OCI-LY3 (cell line): ENCODE data around the gene XXYLT1.

Experiments
- H2AFZ ChIP-seq: fragments of 200-600, 300-600 bp; shearing (Covaris generic); 2 replicates; pipeline ENCODE4 v1.6.0; 2014; ENCODE audit warnings: antibody characterized with exemption, low read depth, low read length
- H3K27ac ChIP-seq: fragments of 200-600, 300-600 bp; sonication (generic); 2 replicates; pipeline ENCODE4 v1.5.1; 2014; ENCODE audit warnings: mild to moderate bottlenecking, low read length, moderate library complexity, mixed read lengths
- H3K27me3 ChIP-seq: fragments of 200-600, 300-600 bp; sonication (generic); 2 replicates; pipeline ENCODE4 v1.6.1; 2014; ENCODE audit warnings: low read depth, low read length, mixed read lengths
- H3K36me3 ChIP-seq: fragments of 200-600, 300-600 bp; sonication (generic); replicated peaks from 2 replicates; pipeline ENCODE3; 2014; ENCODE audit warnings: low read depth, low read length, mixed read lengths
- H3K4me1 ChIP-seq: fragments of 300-600, 200-600 bp; sonication (generic); 2 replicates; pipeline ENCODE4 v1.6.1; 2014; ENCODE audit warnings: low read length, mixed read lengths
- H3K4me2 ChIP-seq: fragments of 200-600, 300-600 bp; sonication (generic); 2 replicates; pipeline ENCODE4 v1.6.1; 2014; ENCODE audit warnings: low read length, mixed read lengths
- H3K4me3 ChIP-seq: fragments of 300-600, 200-600 bp; sonication (generic); 2 replicates; pipeline ENCODE4 v1.5.1; 2014; ENCODE audit warnings: antibody characterized with exemption, mild to moderate bottlenecking, low read length, moderate library complexity
- H3K79me2 ChIP-seq: fragments of 300-600, 200-600 bp; shearing (Covaris generic); 2 replicates; pipeline ENCODE4 v1.6.1; 2014; ENCODE audit warnings: mild to moderate bottlenecking, low read length, mixed read lengths
- H3K9ac ChIP-seq: fragments of 300-600, 200-600 bp; shearing (Covaris generic); 2 replicates; pipeline ENCODE4 v1.6.0; 2014; ENCODE audit warnings: mild to moderate bottlenecking, low read length, moderate library complexity
- H3K9me3 ChIP-seq: fragments of 200-600, 300-600 bp; shearing (Covaris generic); 2 replicates; pipeline ENCODE4 v1.6.1; 2014; ENCODE audit warnings: low read length, mixed read lengths; ENCODE audit not compliant: insufficient read depth
- H4K20me1 ChIP-seq: fragments of 200-600, 300-600 bp; sonication (generic); 2 replicates; pipeline ENCODE4 v1.6.1; 2016; ENCODE audit warnings: low read length, mixed read lengths; ENCODE audit not compliant: insufficient read depth
- CTCF ChIP-seq: fragments of 200-600, 300-600 bp; sonication (generic); IDR thresholded peaks from 2 replicates; pipeline ENCODE4 v1.5.1; 2014; ENCODE audit warnings: antibody characterized with exemption, low read length, low read depth
- EZH2phosphoT487 ChIP-seq: fragments of 200-600 bp; shearing (Covaris generic); IDR thresholded peaks from 2 replicates; pipeline ENCODE4 v1.6.1; 2018; ENCODE audit warnings: antibody characterized with exemption, mixed run types, low read depth

XXYLT1 gene

DNA sequence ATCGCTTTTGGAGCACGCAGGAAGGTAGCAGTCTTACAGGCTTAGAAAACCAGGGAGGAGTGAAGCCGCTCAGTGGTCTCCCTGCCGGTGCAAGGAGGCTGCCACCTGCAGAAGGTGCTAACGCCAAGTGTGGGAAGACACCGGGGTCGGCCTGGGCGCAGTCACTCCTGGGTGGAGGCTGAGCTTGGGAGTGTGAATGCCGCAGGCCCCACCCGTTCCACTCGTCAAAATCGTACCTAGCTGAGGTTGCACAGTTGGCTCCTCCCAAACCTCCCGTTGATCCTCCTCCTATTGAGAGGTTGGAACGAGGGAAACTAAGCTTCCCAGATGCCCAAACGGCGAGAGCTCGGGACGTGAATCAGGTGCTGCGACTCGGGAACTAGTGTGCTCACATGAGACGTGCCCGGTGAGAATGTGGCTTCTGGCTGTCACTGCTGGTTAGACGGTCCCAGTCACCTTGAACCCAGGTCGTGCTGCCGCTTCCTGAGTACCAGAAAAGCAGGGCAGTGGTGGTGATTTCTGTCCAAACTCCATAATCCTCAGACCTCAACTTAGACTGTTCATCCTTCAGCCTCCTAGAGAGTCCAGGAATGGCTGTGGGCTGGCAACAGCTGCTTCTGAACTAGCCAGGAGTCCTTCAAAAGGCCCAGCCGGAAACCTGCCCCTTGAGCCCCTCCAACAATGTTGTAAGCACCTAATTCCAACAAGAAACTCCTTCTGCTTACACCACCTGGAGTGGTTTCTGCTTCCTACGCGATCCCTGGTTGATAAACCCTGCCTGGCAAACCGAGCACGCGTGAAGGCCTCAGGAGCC, 156.0 kb downstream of the XXYLT1 start:
- H3K79me2 ChIP-seq, result no peaks in the 10 kb centered on the region
- H3K4me3 ChIP-seq, result no peak overlapping the region
- TF ChIP-seq EZH2phosphoT487 (no peak), CTCF (no peak)
- no peak overlapping the region for H2AFZ ChIP-seq
- no peaks in the 10 kb centered on the region for H3K36me3 ChIP-seq
- no peak overlapping the region for H3K27ac ChIP-seq
- no peaks in the 10 kb centered on the region for H3K27me3 ChIP-seq
- H4K20me1 ChIP-seq, result no peaks in the 10 kb centered on the region
- H3K4me2 ChIP-seq, result no peak overlapping the region
- peaks cover 11% of the 10 kb centered on the region; the same call in 1 of the 2 replicates for H3K4me1 ChIP-seq
- no peaks in the 10 kb centered on the region for H3K9me3 ChIP-seq
- no peak overlapping the region for H3K9ac ChIP-seq

DNA sequence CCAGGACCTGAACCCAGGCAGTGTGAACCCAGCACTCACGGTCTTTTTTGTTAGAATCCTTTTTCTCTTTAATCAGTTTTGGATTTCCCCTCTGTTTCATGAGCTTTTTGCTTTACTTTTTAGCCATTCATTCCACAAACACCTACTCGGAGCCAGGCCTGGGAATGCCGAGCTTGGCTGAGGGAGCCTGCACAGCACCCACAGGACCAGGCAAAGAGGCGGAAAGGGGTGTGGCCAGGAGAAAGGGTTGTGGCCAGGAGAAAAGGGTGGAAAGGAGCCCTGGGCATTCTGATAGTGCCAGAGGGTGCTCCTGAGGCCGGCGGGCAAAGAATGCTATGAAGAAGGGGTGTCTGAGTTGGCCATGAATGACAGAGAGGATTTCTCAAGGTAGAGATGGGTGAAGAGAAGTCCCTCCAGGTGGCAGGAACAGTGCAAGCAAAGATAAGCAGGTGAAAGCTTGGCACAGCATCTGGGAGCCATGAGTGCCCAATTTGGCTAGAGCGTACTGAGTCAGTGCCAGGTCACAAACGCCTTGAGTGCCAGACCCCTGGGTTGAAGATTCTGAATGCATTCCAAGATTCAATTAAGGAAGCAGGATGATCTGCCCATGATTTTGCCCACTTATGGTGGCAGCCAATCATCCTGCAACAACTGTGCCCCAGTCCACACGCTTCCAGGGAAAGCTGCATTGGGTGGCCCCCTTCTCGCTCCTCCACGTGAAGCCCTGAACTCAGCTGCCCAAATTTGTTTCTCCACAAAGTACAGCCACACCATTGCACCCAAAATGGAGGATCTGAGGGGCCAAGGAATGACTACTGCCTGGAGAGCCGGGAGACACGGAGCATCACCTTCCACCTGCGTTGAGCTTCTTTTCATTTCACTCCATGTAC, 157.2 kb downstream of the XXYLT1 start:
- no peak overlapping the region for H3K9ac ChIP-seq
- H3K36me3 ChIP-seq, result no peaks in the 10 kb centered on the region
- no peak overlapping the region for H3K4me3 ChIP-seq
- H3K4me2 ChIP-seq, result no peak overlapping the region
- H3K9me3 ChIP-seq, result no peaks in the 10 kb centered on the region
- no peaks in the 10 kb centered on the region for H4K20me1 ChIP-seq
- H3K27me3 ChIP-seq, result no peaks in the 10 kb centered on the region
- no peak overlapping the region for H3K27ac ChIP-seq
- H2AFZ ChIP-seq, result no peak overlapping the region
- peaks cover 11% of the 10 kb centered on the region; the same call in 1 of the 2 replicates for H3K4me1 ChIP-seq
- TF ChIP-seq EZH2phosphoT487 (no peak), CTCF (no peak)
- no peaks in the 10 kb centered on the region for H3K79me2 ChIP-seq

- Histone ChIP-seq H3K9ac (no peak overlapping the region), H3K9me3 (no peaks in the 10 kb centered on the region), H3K27ac (no peak overlapping the region), H2AFZ (no peak overlapping the region), H3K4me1 (peaks cover 11% of the 10 kb centered on the region; the same call in 1 of the 2 replicates), H4K20me1 (no peaks in the 10 kb centered on the region), H3K4me3 (no peak overlapping the region), H3K4me2 (no peak overlapping the region), H3K27me3 (no peaks in the 10 kb centered on the region), H3K79me2 (no peaks in the 10 kb centered on the region), H3K36me3 (no peaks in the 10 kb centered on the region)
- no peak for TF ChIP-seq EZH2phosphoT487
- TF ChIP-seq CTCF, result no peak
These were observed 157.9 kb downstream of the XXYLT1 start for GRCh38 chr3:195113048-195113447.

- Histone ChIP-seq H3K4me3 (no peak overlapping the region), H4K20me1 (no peaks in the 10 kb centered on the region), H3K27ac (no peak overlapping the region), H3K4me1 (peaks cover 7% of the 10 kb centered on the region; the same call in 1 of the 2 replicates), H2AFZ (no peak overlapping the region), H3K27me3 (no peaks in the 10 kb centered on the region), H3K79me2 (no peaks in the 10 kb centered on the region), H3K4me2 (no peak overlapping the region), H3K36me3 (no peaks in the 10 kb centered on the region), H3K9ac (no peak overlapping the region), H3K9me3 (no peaks in the 10 kb centered on the region)
- TF ChIP-seq CTCF, result no peak
These were observed 158.6 kb downstream of the XXYLT1 start for GRCh38 chr3:195112361-195112791.
